GM11168 (cell line): ENCODE results near the gene ARFIP1.

ENCODE experiments used
- in situ Hi-C: fragments of 300-500 bp; cut with MboI; formaldehyde crosslinking; loops from one replicate; pipeline ENCODE4 v1.12.0; 2022; ENCODE audit warnings: low sequenced_read_pairs; ENCODE audit not compliant: unreplicated experiment

ARFIP1 gene

DNA sequence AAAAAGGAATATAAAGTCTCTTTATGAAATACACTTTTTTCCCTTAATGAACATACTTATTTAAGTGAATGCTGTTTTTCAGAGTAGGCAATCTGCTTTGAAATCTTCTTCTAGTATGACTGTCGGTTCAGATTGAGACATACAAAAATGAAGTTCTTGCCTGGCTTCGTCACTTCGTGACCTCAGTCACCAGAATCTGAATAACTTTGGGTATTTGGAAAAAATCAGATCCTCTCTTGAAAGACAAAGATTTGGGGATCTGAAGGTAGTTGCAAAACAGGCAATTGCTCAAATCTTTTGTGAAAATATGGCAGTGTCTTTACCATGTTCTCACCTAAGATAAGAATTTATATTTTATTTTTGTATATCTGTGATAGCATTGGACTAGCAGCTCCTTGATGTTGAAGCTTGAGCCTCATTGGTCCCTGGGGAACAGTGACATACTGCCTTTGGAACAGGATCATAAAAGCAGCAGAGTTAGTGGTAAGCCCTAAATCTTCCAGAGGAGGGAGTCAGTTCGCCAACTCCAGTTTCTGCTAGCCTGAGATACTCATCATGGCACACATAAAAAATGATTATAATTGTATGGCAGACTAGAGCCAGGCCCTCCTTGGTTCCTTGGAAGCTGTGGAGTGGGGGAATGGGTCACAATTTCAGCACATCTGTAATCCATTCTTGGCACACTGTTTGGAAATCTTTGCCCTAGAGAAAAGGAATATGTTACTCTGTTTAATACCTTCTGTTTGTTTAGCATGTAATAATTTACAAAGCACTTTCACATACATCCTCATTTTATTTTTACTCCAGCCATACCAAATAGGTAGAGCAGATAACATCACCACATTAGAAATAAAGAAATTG is 5.0 kb downstream of the ARFIP1 start:
- in situ Hi-C loops = no loop called here

DNA sequence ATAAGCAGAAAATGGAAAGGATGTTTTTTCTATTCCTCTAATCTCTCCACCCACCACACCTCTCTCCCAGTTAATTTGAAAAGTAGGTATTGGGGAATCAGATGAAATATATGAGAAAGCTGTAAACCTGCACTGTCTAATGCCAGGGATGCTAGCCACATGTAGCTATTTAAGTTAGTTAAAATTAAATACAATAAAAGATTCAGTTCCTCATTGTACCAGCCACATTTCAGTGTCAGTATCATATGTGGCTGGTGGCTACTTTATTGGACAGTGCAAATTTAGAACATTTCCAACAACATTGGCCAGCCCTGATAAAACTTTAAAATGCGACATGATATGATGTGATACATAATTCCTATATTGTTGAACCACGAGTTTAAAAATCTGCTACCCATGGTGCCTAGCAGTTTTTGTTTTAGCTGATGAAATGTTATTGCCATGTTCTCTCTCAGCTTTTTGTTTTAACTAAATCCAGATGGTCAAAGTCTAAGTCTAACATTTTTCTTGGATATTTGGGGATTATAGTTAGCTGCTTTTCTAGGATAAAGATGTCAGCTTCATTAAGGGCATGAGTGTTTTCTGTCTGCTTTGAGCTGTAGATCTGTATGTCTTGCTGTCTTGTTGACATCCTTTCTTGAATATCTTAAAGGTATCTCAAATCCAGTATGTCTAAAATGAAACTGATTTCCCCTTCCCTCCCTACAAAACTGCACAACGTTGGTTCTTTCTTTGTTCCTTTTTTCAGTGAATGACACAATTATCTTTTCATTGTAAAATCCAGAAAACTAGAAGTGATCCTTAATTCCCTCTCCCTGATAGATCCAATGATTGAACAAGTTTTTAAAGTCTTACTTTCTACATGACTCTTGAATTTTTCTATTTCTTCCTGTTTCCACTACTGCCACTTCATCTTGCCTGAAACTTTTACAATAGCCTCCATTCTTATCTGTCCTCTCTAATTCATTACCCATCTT is 6.2 kb downstream of the ARFIP1 start:
- in situ Hi-C loops = no loop called here

DNA sequence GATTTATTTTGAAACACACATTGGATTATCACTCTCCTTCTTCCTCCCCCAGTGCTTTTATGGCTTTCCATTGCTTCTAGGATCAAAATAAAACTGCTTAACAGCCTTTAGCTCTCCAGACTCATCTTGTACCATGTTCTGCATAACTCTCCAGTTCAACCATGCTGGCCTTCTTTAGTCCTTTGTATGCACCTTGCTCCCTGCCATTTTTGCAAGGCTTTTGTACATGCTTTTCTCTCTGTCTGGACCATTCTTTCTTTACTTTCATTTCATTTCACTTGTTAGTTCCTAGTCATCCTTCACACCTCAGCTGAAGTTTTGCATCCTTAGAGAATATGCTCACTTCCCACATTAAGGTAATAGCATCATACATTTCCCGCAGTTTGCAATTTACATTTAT is 6.9 kb downstream of the ARFIP1 start:
- in situ Hi-C loops = no loop called here

- in situ Hi-C loops = no loop called here
Observed at GRCh38 chr4:152795891-152796290, 16.1 kb downstream of the ARFIP1 start.

DNA sequence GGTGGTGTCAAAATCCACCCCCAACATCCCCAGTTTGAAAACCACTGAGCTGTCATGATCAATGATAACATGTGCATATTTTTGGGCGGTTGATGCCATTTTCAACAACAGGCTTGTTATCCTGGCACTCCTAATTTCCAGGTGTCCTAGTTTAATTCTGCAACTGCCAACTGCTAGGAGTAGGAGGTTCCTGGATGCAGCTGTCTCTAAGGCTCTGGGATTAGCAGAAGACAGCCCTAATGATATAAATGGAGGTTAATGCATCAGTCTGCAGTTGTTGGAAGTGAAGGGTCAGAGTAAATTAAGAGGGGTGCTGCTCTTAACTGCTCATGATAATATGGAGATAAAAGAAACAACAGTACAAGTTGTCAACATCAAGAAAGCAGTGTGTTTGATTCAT is 23.8 kb downstream of the ARFIP1 start:
- in situ Hi-C loops = no loop called here

GRCh38 chr4:152805071-152805650 is 25.4 kb downstream of the ARFIP1 start:
- in situ Hi-C loops = no loop called here

GRCh38 chr4:152805818-152806217 is 26.1 kb downstream of the ARFIP1 start:
- in situ Hi-C loops = no loop called here

GRCh38 chr4:152806501-152807125 is 26.9 kb downstream of the ARFIP1 start:
- in situ Hi-C loops = no loop called here

- in situ Hi-C loops = no loop called here
Observed at GRCh38 chr4:152807294-152807829, 27.6 kb downstream of the ARFIP1 start.

- in situ Hi-C loops = no loop called here
Observed at GRCh38 chr4:152808670-152809069, 28.9 kb downstream of the ARFIP1 start.

DNA sequence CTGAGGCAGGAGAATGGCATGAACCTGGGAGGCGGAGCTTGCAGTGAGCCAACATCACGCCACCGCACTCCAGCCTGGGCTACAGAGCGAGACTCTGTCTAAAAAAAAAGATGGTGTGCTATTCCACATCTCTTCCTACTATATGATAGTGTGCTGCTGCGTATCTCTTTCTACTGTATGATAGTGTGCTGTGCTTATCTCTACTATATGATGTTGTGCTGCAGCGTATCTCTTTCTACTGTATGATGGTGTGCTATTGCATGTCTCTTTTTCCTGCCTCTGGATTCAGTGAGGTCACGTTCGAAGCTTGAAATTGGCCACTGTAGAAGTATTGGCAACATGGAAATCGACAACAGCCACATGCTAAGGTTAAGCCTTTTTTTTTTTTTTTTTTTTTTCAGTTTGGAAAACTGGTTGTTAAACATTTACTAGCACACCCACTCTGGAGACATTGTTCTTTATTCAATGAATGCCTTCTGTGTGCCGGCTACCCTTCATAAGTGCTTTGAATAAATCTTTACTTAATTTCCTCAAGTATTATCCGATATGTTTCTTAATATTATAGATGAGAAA is 31.0 kb downstream of the ARFIP1 start:
- in situ Hi-C loops = no loop called here

DNA sequence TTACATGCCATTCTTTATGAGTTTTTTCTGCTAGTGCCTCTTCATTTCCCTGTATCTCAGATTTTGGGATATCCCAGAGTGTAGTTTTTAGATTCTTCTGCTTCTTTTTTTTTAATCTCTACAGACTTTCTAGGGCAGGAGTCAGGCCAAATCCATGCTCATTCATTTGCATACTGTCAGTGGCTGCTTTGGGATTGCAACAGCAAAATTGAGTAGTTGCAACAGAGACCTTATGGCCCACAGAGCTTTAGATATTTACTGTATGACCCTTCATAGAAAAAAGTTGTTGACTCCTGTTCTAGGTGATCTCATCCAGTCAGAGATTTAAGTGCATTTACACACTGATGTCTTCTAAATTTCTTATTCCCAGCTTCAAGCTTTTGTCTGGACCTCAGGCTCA is 35.3 kb downstream of the ARFIP1 start:
- in situ Hi-C loops = no loop called here

GRCh38 chr4:152817331-152817730 is 37.6 kb downstream of the ARFIP1 start:
- in situ Hi-C loops = no loop called here

GRCh38 chr4:152819026-152819645 is 39.4 kb downstream of the ARFIP1 start:
- in situ Hi-C loops = no loop called here

- in situ Hi-C loops = no loop called here
Observed at GRCh38 chr4:152820073-152820472, 40.3 kb downstream of the ARFIP1 start.

DNA sequence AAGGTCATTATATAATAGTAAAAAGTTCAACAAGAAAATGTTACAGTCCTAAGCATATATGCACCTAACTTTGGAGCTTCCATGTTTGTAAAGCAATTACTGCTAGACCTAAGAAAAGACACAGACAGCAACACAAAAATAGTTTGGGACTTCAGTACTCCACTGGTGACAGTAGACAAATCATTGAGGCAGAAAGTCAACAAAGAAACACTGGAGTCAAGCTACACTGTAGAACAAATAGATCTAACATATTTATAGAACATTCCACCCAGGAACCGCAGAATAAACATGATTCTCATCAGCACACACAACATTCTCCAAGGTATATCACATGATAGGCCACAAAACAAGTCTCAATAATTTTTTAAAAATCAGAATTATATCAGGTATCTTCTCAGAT is 42.6 kb downstream of the ARFIP1 start:
- in situ Hi-C loops = no loop called here

DNA sequence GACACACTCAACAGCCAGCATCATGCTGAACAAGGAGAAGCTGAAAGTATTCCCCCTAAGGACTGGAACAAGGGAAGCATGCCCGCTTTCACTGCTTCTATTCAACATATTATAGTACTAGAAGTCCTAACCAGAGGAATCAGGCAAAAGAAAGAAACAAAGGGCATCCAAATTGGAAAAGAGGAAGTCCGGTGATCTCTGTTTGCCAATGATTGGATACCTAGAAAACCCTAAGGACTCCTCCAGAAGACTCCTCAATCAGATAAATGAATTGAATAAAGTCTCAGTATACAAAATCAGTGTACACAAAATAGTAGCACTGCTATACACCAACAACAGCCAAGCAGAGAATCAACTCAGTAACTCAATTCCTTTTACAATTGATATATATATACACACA is 44.8 kb downstream of the ARFIP1 start:
- in situ Hi-C loops = no loop called here

DNA sequence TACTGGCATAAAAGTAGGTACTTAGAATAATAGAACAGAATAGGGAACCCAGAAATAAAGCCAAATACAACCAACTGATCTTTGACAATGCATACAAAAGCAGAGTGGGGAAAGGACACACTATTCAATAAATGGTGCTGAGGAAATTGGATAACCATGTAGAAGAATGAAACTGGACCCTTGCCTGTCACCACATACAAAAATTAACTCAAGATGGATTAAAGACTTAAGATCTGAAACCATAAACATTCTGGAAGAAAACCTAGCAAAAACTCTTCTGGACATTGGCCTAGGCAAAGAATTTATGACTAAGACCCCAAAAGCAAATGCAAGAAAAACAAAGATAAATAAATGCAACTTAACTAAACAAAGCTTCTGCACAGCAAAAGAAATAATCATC is 45.6 kb downstream of the ARFIP1 start:
- in situ Hi-C loops = no loop called here

DNA sequence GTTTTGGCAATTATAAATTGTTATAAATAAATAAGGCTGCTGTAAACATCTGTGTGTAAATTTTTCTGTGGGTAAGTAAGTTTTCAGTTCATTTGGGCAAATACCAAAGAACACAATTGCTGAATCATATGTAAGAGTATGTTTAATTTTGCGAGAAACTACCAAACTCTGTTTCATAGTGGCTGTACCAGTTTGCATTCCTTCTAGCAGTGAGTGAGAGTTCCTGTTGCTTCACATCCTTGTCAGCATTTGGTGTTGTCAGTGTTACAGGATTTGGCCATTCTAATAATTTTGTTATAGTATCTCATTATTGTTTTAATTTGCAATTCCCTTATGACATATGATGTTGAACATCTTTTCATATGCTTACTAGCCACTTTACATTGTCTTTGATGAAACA is 48.4 kb downstream of the ARFIP1 start:
- in situ Hi-C loops = no loop called here
